ENCODE results near the gene SH3BP2.

SH3BP2 gene

DNA sequence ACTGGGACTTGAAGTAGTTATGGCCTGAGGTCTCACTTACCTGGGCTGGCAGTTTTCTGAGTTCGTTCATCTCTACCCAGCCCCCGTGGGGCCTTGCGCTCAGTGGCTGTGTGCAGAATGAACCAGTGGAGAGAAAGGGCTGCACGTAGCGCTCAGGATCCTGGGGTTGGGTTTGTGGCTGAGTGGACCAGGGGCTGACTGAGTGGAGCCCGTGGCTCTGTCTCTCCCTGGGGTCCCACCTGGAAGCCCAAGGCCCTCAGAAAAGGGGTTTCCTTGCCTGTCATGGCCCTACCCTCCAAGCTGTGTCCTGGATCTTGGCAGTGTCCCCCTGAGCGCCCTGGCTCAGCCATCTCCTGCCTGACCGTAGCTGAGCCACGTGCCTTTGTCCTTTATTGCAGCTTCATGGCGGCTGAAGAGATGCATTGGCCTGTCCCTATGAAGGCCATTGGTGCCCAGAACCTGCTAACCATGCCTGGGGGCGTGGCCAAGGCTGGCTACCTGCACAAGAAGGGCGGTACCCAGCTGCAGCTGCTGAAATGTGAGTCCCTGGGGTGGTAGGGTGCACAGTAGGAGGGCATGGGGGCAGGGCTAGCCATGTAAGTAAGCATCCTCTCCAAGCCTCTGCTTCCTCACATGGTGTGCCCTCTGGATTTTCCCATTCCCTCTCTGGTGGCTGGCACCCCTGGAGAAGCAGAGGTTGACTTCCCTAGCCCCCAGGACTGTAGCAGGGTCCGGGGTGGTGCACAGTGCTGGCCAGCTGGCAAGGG, 27.5 kb downstream of the SH3BP2 start:
- DNase-seq = no peak

DNA sequence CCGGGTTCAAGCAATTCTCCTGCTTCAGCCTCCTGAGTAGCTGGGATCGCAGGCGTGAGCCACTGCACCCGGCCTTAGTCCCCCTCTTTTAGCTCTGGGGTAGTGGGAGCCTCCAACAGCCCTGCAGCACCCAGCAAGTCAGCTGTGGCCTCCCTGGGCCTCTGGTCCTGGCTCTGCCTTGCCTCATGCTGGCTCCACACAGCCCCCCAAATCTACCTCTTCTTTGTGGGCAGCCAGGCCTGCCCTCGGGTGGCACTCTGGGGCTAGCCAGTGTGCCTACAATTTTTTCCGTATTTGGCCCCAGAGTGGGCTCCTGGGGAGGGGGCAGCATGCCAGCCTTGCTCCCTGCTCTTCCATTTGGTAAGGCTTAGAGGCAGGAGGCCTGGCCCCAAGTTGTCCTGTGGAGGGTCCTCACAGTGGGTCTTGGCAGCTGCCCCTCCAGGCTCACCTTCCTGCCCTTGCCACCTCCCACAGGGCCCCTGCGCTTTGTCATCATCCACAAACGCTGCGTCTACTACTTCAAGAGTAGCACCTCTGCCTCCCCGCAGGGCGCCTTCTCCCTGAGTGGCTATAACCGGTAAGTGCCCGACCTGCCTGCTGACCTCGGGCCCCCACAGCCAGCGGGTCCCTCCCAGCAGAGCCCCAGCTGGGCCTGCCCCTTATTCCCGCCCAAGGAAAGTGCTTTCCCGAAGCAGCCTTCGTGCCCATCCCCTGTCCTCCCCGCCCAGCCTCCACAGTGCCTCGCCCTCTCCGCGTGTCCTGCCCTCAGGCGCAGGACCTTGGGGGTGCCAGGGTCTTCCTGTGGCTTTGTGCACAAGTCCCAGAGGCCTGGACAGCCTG, 29.8 kb downstream of the SH3BP2 start:
- DNase-seq = no peak

GRCh38 chr4:2823301-2823670, 30.4 kb downstream of the SH3BP2 start:
- no peak for DNase-seq

GRCh38 chr4:2823671-2824328, 30.9 kb downstream of the SH3BP2 start:
- DNase-seq = no peak

GRCh38 chr4:2824329-2824835, 31.5 kb downstream of the SH3BP2 start:
- DNase-seq = no peak

DNA sequence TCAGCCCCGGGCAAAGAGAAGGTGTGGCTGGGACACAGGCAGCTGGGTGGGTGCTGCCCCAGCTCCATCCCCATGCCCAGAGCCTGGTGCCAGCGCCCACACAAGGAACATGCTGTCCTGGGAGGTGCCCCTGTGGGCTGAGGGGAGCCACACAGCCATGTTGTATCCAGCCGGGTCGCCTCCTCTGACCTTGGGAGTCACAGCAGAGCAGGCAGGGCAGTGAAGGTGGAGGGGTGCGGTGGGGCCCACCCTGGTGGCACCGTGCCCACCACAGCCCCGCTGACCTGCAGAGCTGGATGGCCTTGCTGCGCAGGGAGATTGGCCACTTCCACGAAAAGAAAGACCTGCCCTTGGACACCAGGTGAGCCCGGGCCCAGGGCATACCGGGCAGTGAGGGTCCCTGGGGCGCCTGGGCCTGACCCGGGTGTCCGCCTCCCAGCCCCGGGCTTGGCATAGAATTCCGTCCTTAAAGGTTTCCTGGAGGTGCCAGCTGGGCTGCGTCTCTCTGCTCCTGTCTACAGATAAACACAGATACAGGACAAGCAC, 32.0 kb downstream of the SH3BP2 start:
- DNase-seq = no peak

DNA sequence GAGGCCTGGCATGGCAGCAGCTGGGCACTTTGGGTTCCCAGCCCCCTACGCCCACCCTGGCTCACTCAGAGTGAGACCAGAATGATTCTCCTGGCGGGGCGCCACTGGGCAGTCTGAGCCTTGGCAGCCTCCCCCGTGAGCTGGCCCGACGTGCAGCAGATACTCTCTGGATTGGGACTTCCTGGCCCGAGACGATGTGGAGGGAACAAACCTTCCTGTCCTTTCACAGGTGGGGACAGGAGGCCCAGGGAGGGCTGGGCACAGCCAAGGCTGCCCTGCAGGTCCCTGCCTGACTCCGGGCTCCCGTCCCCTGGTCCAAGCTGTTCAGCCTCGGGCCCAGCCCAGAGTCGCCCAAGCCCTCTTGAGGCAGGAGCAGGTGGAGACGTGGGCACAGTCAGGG, 32.9 kb downstream of the SH3BP2 start:
- no peak for DNase-seq

- DNase-seq = no peak
Observed at GRCh38 chr4:2827071-2827873, 34.4 kb downstream of the SH3BP2 start.

- DNase-seq = no peak
Observed at GRCh38 chr4:2827874-2828751, 35.2 kb downstream of the SH3BP2 start.

DNA sequence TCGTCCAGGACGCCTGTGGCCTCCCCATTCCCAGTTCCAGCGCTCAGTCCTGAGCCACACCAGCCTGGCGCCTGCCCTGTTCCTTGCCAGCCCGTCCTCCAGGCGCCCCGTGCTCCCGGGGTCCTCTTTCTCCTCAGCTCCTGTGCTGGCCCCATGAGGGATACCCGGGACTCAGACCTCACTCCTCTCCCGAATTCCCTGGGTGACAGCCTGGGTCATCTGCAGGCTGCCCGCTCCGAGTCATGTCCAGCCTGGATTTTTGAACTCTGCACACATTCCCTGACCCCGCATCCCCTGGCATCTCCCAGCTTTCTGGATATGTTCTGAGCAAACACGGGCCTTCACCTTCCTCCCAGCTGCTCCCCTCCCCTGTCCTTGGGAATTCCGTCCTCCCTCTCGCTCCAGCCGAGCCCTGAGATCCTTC, 35.9 kb downstream of the SH3BP2 start:
- no peak for DNase-seq

DNA sequence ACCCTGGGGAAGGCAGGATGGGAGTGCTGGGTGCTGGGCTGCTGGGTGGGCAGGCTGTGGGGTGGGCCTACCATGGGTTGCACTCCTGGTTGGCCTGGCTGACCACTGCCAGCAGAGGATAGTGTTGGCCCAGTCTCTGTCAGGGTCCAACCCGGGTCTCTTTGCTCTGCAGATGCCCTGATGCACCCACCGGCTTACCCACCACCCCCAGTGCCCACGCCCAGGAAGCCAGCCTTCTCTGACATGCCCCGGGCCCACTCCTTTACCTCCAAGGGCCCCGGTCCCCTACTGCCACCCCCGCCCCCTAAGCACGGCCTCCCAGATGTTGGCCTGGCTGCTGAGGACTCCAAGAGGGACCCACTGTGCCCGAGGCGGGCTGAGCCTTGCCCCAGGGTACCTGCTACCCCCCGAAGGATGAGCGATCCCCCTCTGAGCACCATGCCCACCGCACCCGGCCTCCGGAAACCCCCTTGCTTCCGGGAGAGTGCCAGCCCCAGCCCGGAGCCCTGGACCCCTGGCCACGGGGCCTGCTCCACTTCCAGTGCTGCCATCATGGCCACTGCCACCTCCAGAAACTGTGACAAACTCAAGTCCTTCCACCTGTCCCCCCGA, 36.5 kb downstream of the SH3BP2 start:
- DNase-seq = no peak

GRCh38 chr4:2829933-2830451, 37.1 kb downstream of the SH3BP2 start:
- DNase-seq = no peak

- no peak for DNase-seq
Observed at GRCh38 chr4:2830632-2831610, 38.0 kb downstream of the SH3BP2 start.

DNA sequence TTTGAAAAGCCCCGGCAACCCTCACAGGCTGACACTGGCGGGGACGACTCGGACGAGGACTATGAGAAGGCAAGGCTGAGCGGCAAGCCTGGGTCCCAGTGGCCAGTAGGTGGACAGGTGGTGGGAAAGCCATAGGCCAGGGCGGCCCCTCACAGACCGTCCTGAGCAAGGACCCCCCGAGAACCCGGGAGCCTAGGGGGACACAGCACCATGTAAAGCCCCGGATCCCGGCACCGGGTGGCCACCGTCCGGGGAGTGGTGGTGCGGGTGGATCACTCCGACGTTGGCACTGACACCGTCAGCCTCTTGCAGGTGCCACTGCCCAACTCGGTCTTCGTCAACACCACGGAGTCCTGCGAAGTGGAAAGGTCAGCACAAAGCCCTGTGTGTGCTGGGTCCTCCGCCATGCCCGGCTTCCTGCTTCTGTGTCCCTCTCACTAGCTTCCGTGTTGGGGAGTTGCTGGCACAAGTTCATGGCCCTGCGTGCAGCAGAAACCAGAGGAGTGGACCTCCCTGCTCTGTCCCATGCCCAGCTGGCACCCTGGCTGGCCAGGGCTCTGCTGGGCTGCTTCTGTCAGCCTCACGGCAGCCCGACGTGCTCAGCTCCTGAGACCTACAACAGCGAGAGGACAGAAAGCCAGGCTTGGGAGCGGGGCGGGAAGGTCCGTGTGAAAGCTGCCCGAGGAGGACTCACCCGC, 38.9 kb downstream of the SH3BP2 start:
- DNase-seq = no peak

DNA sequence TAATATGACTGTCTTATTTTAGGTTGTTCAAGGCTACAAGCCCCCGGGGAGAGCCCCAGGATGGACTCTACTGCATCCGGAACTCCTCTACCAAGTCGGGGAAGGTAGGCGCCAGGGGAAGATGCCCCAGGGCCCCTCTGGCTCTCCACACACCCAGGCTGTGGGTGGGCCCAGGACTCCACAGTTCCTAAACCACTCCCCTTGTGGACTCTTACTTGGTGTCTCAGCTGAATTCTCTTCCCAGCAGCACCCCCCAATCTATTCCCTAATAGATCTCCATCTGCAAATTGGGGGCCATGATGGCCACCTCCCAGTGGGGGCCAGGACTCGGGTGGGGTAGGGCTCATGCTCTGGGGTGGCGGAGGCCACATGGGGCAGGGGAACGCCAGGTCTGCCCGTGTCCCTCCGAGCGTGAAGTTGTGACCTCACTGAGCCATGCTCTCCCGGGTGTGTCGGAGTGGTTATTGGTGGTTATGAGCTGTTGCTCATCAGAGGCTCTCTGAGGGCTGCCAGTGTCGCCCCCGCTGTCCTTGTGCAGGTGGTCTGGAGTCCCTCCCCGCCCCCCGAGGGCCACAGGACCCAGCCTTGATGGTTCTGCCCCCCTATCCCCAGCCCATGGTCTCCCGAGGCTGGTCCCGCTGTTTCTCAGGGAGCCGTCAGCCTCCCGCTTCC, 39.6 kb downstream of the SH3BP2 start:
- DNase-seq = no peak

GRCh38 chr4:2832981-2833670, 40.2 kb downstream of the SH3BP2 start:
- no peak for DNase-seq

DNA sequence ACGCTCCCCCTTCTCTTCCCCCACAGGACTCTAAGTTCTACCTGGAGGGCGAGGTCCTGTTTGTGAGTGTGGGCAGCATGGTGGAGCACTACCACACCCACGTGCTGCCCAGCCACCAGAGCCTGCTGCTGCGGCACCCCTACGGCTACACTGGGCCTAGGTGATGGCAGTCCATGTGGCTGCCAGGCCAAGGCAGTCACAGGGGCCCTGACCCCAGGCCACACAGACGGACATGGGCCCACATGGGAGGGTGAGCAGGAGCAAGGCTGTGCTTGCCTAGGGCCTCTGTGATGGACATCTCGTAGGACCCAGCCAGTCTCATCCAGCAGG, 40.8 kb downstream of the SH3BP2 start:
- DNase-seq = no peak

Data from stimulated activated CD4-positive, alpha-beta T cell treated with anti-CD3 and anti-CD28 coated beads, Interleukin-4, amount 100 ng/mL, for 4 hours (primary cell).